Suprapubic skin (tissue), 4 donors: ENCODE measurements around the gene MUTYH. TPM values are rescaled to one million over a fixed set of nuclear protein-coding genes. Genes with fewer than 3 reads are reported as not detected.

Experiments
- DNase-seq, 2 donors: peaks; one replicate each; pipeline ENCODE4 v3.0.0-alpha.2; 2019; ENCODE audit warnings: low spot score in 2 of 2
- H3K27ac ChIP-seq: fragments of 200-600 bp; sonication (generic); one replicate; pipeline ENCODE4 v1.5.1; 2019
- H3K27me3 ChIP-seq: fragments of 200-600 bp; sonication (generic); one replicate; pipeline ENCODE4 v1.5.1; 2019
- H3K36me3 ChIP-seq: fragments of 200-600 bp; sonication (generic); one replicate; pipeline ENCODE4 v1.5.1; 2019
- H3K4me1 ChIP-seq: fragments of 200-600 bp; sonication (generic); one replicate; pipeline ENCODE4 v1.5.1; 2019
- H3K4me3 ChIP-seq: fragments of 200-600 bp; sonication (generic); one replicate; pipeline ENCODE4 v1.5.1; 2019; ENCODE audit warnings: mild to moderate bottlenecking
- H3K9me3 ChIP-seq: fragments of 200-600 bp; sonication (generic); one replicate; pipeline ENCODE4 v1.5.1; 2019
- CTCF ChIP-seq, 2 donors: fragments of 200-600 bp in 1 of 2; fragments of 450-650 bp in 1 of 2; sonication (generic) in 1 of 2; IDR thresholded peaks; one replicate each; pipeline ENCODE4 v1.5.1; 2016 to 2019; ENCODE audit warnings: antibody characterized with exemption in 2 of 2, mild to moderate bottlenecking in 1 of 2, moderate library complexity in 1 of 2
- EP300 ChIP-seq: sonication (generic); formaldehyde crosslinking; IDR thresholded peaks from one replicate; pipeline ENCODE4 v1.6.1; 2017; ENCODE audit warnings: antibody characterized with exemption
- POLR2A ChIP-seq, 2 donors: fragments of 450-650 bp; IDR thresholded peaks; one replicate each; pipeline ENCODE4 v1.6.1; 2017; ENCODE audit warnings: antibody characterized with exemption in 2 of 2, mild to moderate bottlenecking in 2 of 2, moderate library complexity in 2 of 2
- POLR2AphosphoS5 ChIP-seq, 3 donors: sonication (generic); formaldehyde crosslinking; IDR thresholded peaks; one replicate each; pipeline ENCODE4 v1.6.1; 2017; ENCODE audit warnings: antibody characterized with exemption in 3 of 3
- WGBS: methylation state at CpG from one replicate; pipeline ENCODE4 v1.1.5; 2018; 5-methylcytosine and 5-hydroxymethylcytosine counted together
- total RNA-seq, 4 donors: library from RNA; depleted of rRNA; stranded (reverse); fragments of >200 nt; gene quantifications; one replicate each; pipeline ENCODE4 v1.1.0, GENCODE V29; 2016

The MUTYH gene
- total RNA-seq, 4 donors from 2014 or later = 22.1 to 38.2 (median 30.7) TPM

DNA sequence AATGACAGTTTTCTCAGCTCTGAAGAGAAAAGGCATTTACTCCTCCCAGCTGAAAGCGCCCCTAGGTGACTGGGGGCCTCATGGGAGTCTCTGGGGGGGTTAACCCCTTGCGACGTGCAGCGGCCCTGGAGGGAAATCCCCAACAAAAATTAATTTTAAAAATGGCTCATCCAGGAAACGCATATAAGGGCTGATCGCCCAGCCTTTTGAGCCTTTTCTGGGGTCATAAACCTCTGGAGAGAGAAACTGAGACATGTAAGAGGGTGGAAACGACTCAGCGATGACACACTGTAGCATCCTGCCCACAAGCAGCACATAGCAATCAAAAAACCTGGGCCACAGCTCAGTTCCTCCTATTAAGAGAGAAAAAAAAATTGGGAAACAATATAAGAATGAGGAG lies 33.9 kb downstream of the MUTYH start:
- DNase-seq = no peak

GRCh38 chr1:45305231-45305630 lies 35.0 kb downstream of the MUTYH start:
- Histone ChIP-seq H3K4me3 (no peak overlapping the region), H3K36me3 (no peaks in the 10 kb centered on the region), H3K9me3 (no peaks in the 10 kb centered on the region), H3K27me3 (no peaks in the 10 kb centered on the region), H3K4me1 (peaks cover 15% of the 10 kb centered on the region), H3K27ac (no peak overlapping the region)
- TF ChIP-seq POLR2AphosphoS5 (IDR thresholded peaks at IDR 0.05) = no peak
- no peak for TF ChIP-seq EP300
- TF ChIP-seq CTCF (IDR thresholded peaks at IDR 0.05) = no peak
- no peak for TF ChIP-seq POLR2A (IDR thresholded peaks at IDR 0.05)
- DNase-seq = no peak
- whole genome bisulfite sequencing = 87% methylated on average over 10 of the region's 10 CpGs

More for the DNA sequence above, 33.9 kb downstream of the MUTYH start:
- Histone ChIP-seq H3K36me3 (no peaks in the 10 kb centered on the region), H3K9me3 (no peaks in the 10 kb centered on the region), H3K27me3 (no peaks in the 10 kb centered on the region), H3K4me3 (no peak overlapping the region), H3K4me1 (peaks cover 15% of the 10 kb centered on the region), H3K27ac (no peak overlapping the region)
- no peak for TF ChIP-seq CTCF (IDR thresholded peaks at IDR 0.05)
- no peak for TF ChIP-seq EP300
- no peak for TF ChIP-seq POLR2A (IDR thresholded peaks at IDR 0.05)
- TF ChIP-seq POLR2AphosphoS5 (IDR thresholded peaks at IDR 0.05) = no peak
- 43% methylated on average over 8 of the region's 8 CpGs for WGBS

GRCh38 chr1:45304311-45305081 lies 35.7 kb downstream of the MUTYH start:
- no peaks in the 10 kb centered on the region for H3K36me3 ChIP-seq
- H3K9me3 ChIP-seq = no peaks in the 10 kb centered on the region
- no peaks in the 10 kb centered on the region for H3K27me3 ChIP-seq
- DNase-seq = peak in 1 of 2 donors; percentile 72
- peaks cover 15% of the 10 kb centered on the region for H3K4me1 ChIP-seq
- peak overlapping the region; percentile 86 for H3K27ac ChIP-seq
- H3K4me3 ChIP-seq = peak overlapping the region; percentile 73
- TF ChIP-seq EP300 = no peak
- WGBS = 41% methylated on average over 11 of the region's 15 CpGs

GRCh38 chr1:45303520-45304310 lies 36.5 kb downstream of the MUTYH start:
- Histone ChIP-seq H3K27me3 (no peaks in the 10 kb centered on the region), H3K4me1 (peaks cover 15% of the 10 kb centered on the region), H3K4me3 (peak overlapping the region; percentile 73), H3K27ac (peak overlapping the region; percentile 86), H3K36me3 (no peaks in the 10 kb centered on the region), H3K9me3 (no peaks in the 10 kb centered on the region)
- DNase-seq = peak; percentile 99
- under 1% methylated on average over 41 of the region's 68 CpGs for WGBS
- peak in 2 of 3 donors; percentile 51 to 75 for TF ChIP-seq POLR2AphosphoS5 (IDR thresholded peaks at IDR 0.05)
- no peak for TF ChIP-seq EP300
- TF ChIP-seq POLR2A (IDR thresholded peaks at IDR 0.05) = peak in 1 of 2 donors; percentile 26
- TF ChIP-seq CTCF (IDR thresholded peaks at IDR 0.05) = peak; percentile 37 to 55

GRCh38 chr1:45302505-45303150 lies 37.6 kb downstream of the MUTYH start:
- peak overlapping the region; percentile 73 for H3K4me3 ChIP-seq
- TF ChIP-seq POLR2A (IDR thresholded peaks at IDR 0.05) (no peak), EP300 (no peak), CTCF (IDR thresholded peaks at IDR 0.05) (no peak), POLR2AphosphoS5 (IDR thresholded peaks at IDR 0.05) (no peak)

More at GRCh38 chr1:45302505-45303150, 37.6 kb downstream of the MUTYH start:
- no peak for DNase-seq
- Histone ChIP-seq H3K27ac (peak overlapping the region; percentile 80), H3K4me1 (peaks cover 15% of the 10 kb centered on the region), H3K36me3 (no peaks in the 10 kb centered on the region), H3K27me3 (no peaks in the 10 kb centered on the region), H3K9me3 (no peaks in the 10 kb centered on the region)
- WGBS = 86% methylated on average over 16 of the region's 16 CpGs
